ENCODE data around the gene DLG2. TPM values are rescaled to one million over a fixed set of nuclear protein-coding genes. Genes with fewer than 3 reads are reported as not detected.
"Not testable (repeated sequence)": the region's sequence is repeated elsewhere in the genome, so short reads cannot be mapped to it uniquely, and the experiment has no call there.

Gene DLG2
- total RNA-seq, 4 donors from 2014 or later = 37.9 to 71.5 (median 44.9) TPM

- no peak overlapping the region for H3K27ac ChIP-seq
- H3K4me1 ChIP-seq = no peaks in the 10 kb centered on the region
- H3K9me3 ChIP-seq = no peaks in the 10 kb centered on the region
- no peaks in the 10 kb centered on the region for H3K36me3 ChIP-seq
- no peaks in the 10 kb centered on the region for H3K27me3 ChIP-seq
- H3K4me3 ChIP-seq = no peak overlapping the region
- DNase-seq (ENCODE audit: low spot score in 2 of 2) = no peak
- TF ChIP-seq CTCF (IDR thresholded peaks at IDR 0.05) (no peak), EP300 (IDR thresholded peaks at IDR 0.05) (no peak), POLR2AphosphoS5 (IDR thresholded peaks at IDR 0.05) (no peak), POLR2A (IDR thresholded peaks at IDR 0.05) (no peak)
These were observed 271.2 kb downstream of the DLG2 start for GRCh38 chr11:85355921-85356320.

- not testable (repeated sequence) for H3K9me3 ChIP-seq; H3K27me3 ChIP-seq; H3K4me3 ChIP-seq; DNase-seq (ENCODE audit: low spot score in 2 of 2); H3K27ac ChIP-seq; H3K4me1 ChIP-seq; H3K36me3 ChIP-seq
- WGBS = 98% methylated on average over 2 of the region's 2 CpGs
These were observed 277.6 kb downstream of the DLG2 start for GRCh38 chr11:85349539-85349938.

DNA sequence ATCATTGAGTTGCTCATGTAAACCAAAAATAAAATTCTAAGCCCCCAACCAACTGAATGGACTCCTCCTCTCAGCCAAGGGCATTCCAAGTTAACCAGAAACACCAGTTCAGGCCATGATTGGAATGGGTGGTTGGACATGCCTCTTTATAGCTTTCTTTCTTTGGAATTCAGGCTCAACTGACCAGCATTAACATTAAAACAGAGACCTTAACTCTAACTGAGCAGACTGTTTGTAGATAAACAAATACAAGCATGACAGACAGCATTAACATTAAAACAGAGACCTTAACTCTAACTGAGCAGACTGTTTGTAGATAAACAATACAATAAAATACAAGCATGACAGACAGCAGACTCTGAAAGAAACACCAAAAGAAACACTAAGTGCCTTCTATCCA lies 278.2 kb downstream of the DLG2 start:
- H3K27me3 ChIP-seq = no peaks in the 10 kb centered on the region

DNA sequence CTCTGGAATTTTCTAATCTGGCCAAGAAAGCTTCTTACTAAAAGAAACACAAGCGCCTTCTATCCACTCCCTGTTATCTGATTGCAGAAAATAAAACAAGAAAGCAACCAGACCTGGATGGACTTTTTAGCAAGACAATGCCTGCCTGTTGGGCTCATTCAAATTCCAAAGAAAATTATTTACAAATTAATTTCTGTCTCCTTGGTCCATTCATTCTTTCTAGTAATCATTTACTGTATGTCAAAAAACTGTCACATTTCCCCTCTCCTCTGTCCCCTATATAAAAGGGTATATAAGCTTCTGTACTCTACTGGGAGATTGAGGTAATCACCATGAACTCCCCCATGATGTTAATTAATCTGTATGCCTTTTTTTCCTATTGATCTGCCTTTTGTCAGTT lies 279.9 kb downstream of the DLG2 start:
- Histone ChIP-seq H3K36me3 (no peaks in the 10 kb centered on the region), H3K27me3 (no peaks in the 10 kb centered on the region), H3K27ac (no peak overlapping the region), H3K4me3 (no peak overlapping the region), H3K9me3 (peaks cover 5% of the 10 kb centered on the region), H3K4me1 (no peaks in the 10 kb centered on the region)
- 52% methylated on average over 1 of the region's 1 CpG for WGBS
- DNase-seq (ENCODE audit: low spot score in 2 of 2) = no peak
- no peak for TF ChIP-seq CTCF (IDR thresholded peaks at IDR 0.05)

More for the DNA sequence above, 278.2 kb downstream of the DLG2 start:
- Histone ChIP-seq H3K4me1 (no peaks in the 10 kb centered on the region), H3K4me3 (no peak overlapping the region), H3K27ac (no peak overlapping the region), H3K36me3 (no peaks in the 10 kb centered on the region), H3K9me3 (no peaks in the 10 kb centered on the region)
- DNase-seq (ENCODE audit: low spot score in 2 of 2) = no peak
- TF ChIP-seq CTCF (IDR thresholded peaks at IDR 0.05) = no peak
- TF ChIP-seq POLR2A (IDR thresholded peaks at IDR 0.05) = no peak
- TF ChIP-seq POLR2AphosphoS5 (IDR thresholded peaks at IDR 0.05) = no peak
- TF ChIP-seq EP300 (IDR thresholded peaks at IDR 0.05) = no peak

DNA sequence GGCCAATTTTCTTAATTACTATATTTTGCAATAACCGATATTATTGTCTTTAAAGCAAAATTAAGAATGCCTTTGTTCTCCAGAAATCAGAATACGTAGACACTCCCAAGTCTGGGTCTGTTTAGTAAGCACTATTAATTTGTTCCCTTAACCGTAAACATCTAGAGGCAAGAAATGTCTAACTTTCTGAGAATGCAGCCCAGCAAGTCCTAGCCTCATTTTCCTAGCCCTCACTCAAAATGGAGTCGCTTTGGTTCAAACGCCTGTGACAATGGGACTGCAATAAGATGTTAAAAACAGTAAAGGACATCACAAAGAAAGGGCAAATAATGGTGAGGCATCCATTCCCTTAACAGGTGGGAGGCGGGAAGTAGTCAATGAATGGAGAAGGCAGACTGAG lies 280.7 kb downstream of the DLG2 start:
- H3K4me1 ChIP-seq = no peaks in the 10 kb centered on the region
- H3K27me3 ChIP-seq = no peaks in the 10 kb centered on the region
- H3K36me3 ChIP-seq = no peaks in the 10 kb centered on the region
- WGBS = 85% methylated on average over 6 of the region's 6 CpGs
- H3K27ac ChIP-seq = no peak overlapping the region
- TF ChIP-seq CTCF (IDR thresholded peaks at IDR 0.05) = no peak
- TF ChIP-seq EP300 (IDR thresholded peaks at IDR 0.05) = no peak
- TF ChIP-seq POLR2AphosphoS5 (IDR thresholded peaks at IDR 0.05) = no peak
- no peak for TF ChIP-seq POLR2A (IDR thresholded peaks at IDR 0.05)
- DNase-seq (ENCODE audit: low spot score in 2 of 2) = no peak
- H3K9me3 ChIP-seq = peaks cover 5% of the 10 kb centered on the region
- H3K4me3 ChIP-seq = no peak overlapping the region

DNA sequence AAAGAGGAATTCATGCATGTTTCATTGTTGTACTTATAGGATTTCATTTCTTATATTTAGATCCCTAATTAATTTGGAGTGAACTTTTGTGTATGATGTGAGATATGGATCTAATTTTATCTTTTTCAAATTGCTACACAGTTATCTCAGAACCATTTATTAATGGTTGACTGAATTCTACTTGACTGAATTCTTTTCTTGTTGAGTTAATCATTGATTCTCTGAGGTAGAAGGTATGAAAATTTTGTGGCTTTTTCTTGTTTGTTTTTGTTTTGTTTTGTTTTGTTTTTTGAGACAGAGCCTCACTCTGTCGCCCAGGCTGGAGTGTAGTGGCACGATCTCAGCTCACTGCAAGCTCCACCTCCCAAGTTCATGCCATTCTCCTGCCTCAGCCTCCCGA lies 286.3 kb downstream of the DLG2 start:
- not testable (repeated sequence) for H3K27me3 ChIP-seq; H3K36me3 ChIP-seq; H3K27ac ChIP-seq; H3K4me3 ChIP-seq; H3K4me1 ChIP-seq; DNase-seq (ENCODE audit: low spot score in 2 of 2)
- WGBS = 88% methylated on average over 3 of the region's 3 CpGs
- H3K9me3 ChIP-seq = peaks cover 17% of the 10 kb centered on the region

Measured in suprapubic skin (tissue), 4 donors.